Measurements from ENCODE around the gene PTPRN2. TPM values are rescaled to one million over a fixed set of nuclear protein-coding genes. Genes with fewer than 3 reads are reported as not detected.

The PTPRN2 gene
- total and polyA plus RNA-seq, 2 donors (not counting 1 experiment from before 2014, with no cell fraction given) = 0.54 to 1.2 TPM

DNA sequence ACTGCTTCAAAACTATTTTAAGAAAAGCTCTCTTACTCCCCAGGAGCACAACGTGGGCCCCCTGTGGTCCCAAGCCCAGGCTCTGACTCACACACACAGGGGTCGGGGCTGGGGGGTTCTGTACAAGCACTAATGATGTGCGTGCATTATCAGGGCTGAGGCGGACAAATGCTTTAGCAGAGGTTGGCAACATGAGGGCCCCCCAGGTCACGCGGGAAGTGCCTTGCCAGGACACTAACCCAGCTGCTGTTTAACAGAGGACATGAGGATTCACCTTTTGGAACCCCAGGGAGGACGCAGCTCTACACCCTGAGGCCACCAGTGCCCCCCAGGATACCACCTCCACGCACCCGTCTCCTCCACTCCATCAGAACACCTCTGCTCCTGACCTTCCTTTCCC is 908.0 kb downstream of the PTPRN2 start:
- no peak overlapping the region for H2AFZ ChIP-seq (ENCODE audit: low read length)
- DNase-seq (ENCODE audit: low read depth in 2 of 2) = peak in 1 of 2 donors; percentile 19
- TF ChIP-seq, protein P1, sequence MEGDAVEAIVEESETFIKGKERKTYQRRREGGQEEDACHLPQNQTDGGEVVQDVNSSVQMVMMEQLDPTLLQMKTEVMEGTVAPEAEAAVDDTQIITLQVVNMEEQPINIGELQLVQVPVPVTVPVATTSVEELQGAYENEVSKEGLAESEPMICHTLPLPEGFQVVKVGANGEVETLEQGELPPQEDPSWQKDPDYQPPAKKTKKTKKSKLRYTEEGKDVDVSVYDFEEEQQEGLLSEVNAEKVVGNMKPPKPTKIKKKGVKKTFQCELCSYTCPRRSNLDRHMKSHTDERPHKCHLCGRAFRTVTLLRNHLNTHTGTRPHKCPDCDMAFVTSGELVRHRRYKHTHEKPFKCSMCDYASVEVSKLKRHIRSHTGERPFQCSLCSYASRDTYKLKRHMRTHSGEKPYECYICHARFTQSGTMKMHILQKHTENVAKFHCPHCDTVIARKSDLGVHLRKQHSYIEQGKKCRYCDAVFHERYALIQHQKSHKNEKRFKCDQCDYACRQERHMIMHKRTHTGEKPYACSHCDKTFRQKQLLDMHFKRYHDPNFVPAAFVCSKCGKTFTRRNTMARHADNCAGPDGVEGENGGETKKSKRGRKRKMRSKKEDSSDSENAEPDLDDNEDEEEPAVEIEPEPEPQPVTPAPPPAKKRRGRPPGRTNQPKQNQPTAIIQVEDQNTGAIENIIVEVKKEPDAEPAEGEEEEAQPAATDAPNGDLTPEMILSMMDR (conservative IDR thresholded peaks at IDR 0.05 in 1 of 2, IDR thresholded peaks at IDR 0.05 in 1 of 2; ENCODE audit: low read depth in 1 of 2, low read length in 2 of 2) = no peak
- no peak for TF ChIP-seq EZH2 (IDR thresholded peaks at IDR 0.05; ENCODE audit: low read length, missing control alignments)
- H3K9me3 ChIP-seq (ENCODE audit: control insufficient read depth, insufficient read depth, low read depth, low read length) = no peaks in the 10 kb centered on the region
- H3K36me3 ChIP-seq (ENCODE audit: control insufficient read depth, insufficient read depth, low read length) = no peaks in the 10 kb centered on the region
- no peak overlapping the region for H3K4me3 ChIP-seq (replicated peaks in 1 of 4; ENCODE audit: control extremely low read depth in 1 of 4, insufficient read depth in 1 of 4, low read depth in 3 of 4, low read length in 4 of 4)
- no peak overlapping the region for H3K27ac ChIP-seq (ENCODE audit: insufficient read depth, low read length)
- H3K9ac ChIP-seq (ENCODE audit: insufficient read depth, low read length) = no peak overlapping the region
- no peaks in the 10 kb centered on the region for H3K4me1 ChIP-seq (ENCODE audit: control insufficient read depth, extremely low read depth, insufficient read depth, low read length)
- H3K27me3 ChIP-seq (ENCODE audit: control insufficient read depth, insufficient read depth, low read length) = no peaks in the 10 kb centered on the region
- no peaks in the 10 kb centered on the region for H4K20me1 ChIP-seq (ENCODE audit: control insufficient read depth, extremely low read depth, insufficient read depth, low read length)
- H3K4me2 ChIP-seq (ENCODE audit: extremely low read depth, insufficient read depth, low read length) = no peak overlapping the region
- H3K79me2 ChIP-seq (ENCODE audit: control insufficient read depth, insufficient read depth, low read length) = no peaks in the 10 kb centered on the region

GRCh38 chr7:157678501-157678900 is 909.1 kb downstream of the PTPRN2 start:
- no peak overlapping the region for H3K4me3 ChIP-seq (replicated peaks in 1 of 4; ENCODE audit: control extremely low read depth in 1 of 4, insufficient read depth in 1 of 4, low read depth in 3 of 4, low read length in 4 of 4)
- TF ChIP-seq, protein P1 (conservative IDR thresholded peaks at IDR 0.05 in 1 of 2, IDR thresholded peaks at IDR 0.05 in 1 of 2; ENCODE audit: low read depth in 1 of 2, low read length in 2 of 2) = no peak
- TF ChIP-seq EZH2 (IDR thresholded peaks at IDR 0.05; ENCODE audit: low read length, missing control alignments) = no peak
- no peaks in the 10 kb centered on the region for H3K4me1 ChIP-seq (ENCODE audit: control insufficient read depth, extremely low read depth, insufficient read depth, low read length)
- no peak overlapping the region for H3K9ac ChIP-seq (ENCODE audit: insufficient read depth, low read length)
- H2AFZ ChIP-seq (ENCODE audit: low read length) = no peak overlapping the region
- H3K4me2 ChIP-seq (ENCODE audit: extremely low read depth, insufficient read depth, low read length) = no peak overlapping the region
- no peaks in the 10 kb centered on the region for H3K27me3 ChIP-seq (ENCODE audit: control insufficient read depth, insufficient read depth, low read length)
- H3K27ac ChIP-seq (ENCODE audit: insufficient read depth, low read length) = no peak overlapping the region
- no peak for DNase-seq (ENCODE audit: low read depth in 2 of 2)
- no peaks in the 10 kb centered on the region for H4K20me1 ChIP-seq (ENCODE audit: control insufficient read depth, extremely low read depth, insufficient read depth, low read length)
- H3K36me3 ChIP-seq (ENCODE audit: control insufficient read depth, insufficient read depth, low read length) = no peaks in the 10 kb centered on the region
- no peaks in the 10 kb centered on the region for H3K79me2 ChIP-seq (ENCODE audit: control insufficient read depth, insufficient read depth, low read length)
- H3K9me3 ChIP-seq (ENCODE audit: control insufficient read depth, insufficient read depth, low read depth, low read length) = no peaks in the 10 kb centered on the region

GRCh38 chr7:157676456-157677255 is 911.0 kb downstream of the PTPRN2 start:
- Histone ChIP-seq H3K4me3 (replicated peaks in 1 of 4; ENCODE audit: control extremely low read depth in 1 of 4, insufficient read depth in 1 of 4, low read depth in 3 of 4, low read length in 4 of 4) (no peak overlapping the region), H3K9me3 (ENCODE audit: control insufficient read depth, insufficient read depth, low read depth, low read length) (no peaks in the 10 kb centered on the region), H2AFZ (ENCODE audit: low read length) (no peak overlapping the region), H3K4me2 (ENCODE audit: extremely low read depth, insufficient read depth, low read length) (no peak overlapping the region), H3K79me2 (ENCODE audit: control insufficient read depth, insufficient read depth, low read length) (no peaks in the 10 kb centered on the region), H3K27me3 (ENCODE audit: control insufficient read depth, insufficient read depth, low read length) (no peaks in the 10 kb centered on the region), H3K36me3 (ENCODE audit: control insufficient read depth, insufficient read depth, low read length) (no peaks in the 10 kb centered on the region), H3K9ac (ENCODE audit: insufficient read depth, low read length) (no peak overlapping the region), H3K27ac (ENCODE audit: insufficient read depth, low read length) (no peak overlapping the region), H4K20me1 (ENCODE audit: control insufficient read depth, extremely low read depth, insufficient read depth, low read length) (no peaks in the 10 kb centered on the region), H3K4me1 (ENCODE audit: control insufficient read depth, extremely low read depth, insufficient read depth, low read length) (no peaks in the 10 kb centered on the region)
- TF ChIP-seq, protein P1 (conservative IDR thresholded peaks at IDR 0.05 in 1 of 2, IDR thresholded peaks at IDR 0.05 in 1 of 2; ENCODE audit: low read depth in 1 of 2, low read length in 2 of 2) = no peak
- DNase-seq (ENCODE audit: low read depth in 2 of 2) = peak in 1 of 2 donors; percentile 13

Data from fibroblast of lung (primary cell).